Esophagus muscularis mucosa (tissue), 4 donors: Measurements from ENCODE around the gene MRPL24.

Source experiments
- CTCF ChIP-seq, 3 experiments: fragments of 200-600 bp in 2 of 3; fragments of 450-650 bp in 1 of 3; sonication (generic) in 2 of 3; IDR thresholded peaks; one replicate each; pipeline ENCODE4 v1.5.1; 2017 to 2019; ENCODE audit warnings: antibody characterized with exemption in 3 of 3, mild to moderate bottlenecking in 2 of 3, moderate library complexity in 1 of 3
- EP300 ChIP-seq: sonication (generic); formaldehyde crosslinking; IDR thresholded peaks from one replicate; pipeline ENCODE4 v1.6.1; 2017; ENCODE audit warnings: antibody characterized with exemption
- POLR2A ChIP-seq: fragments of 450-650 bp; IDR thresholded peaks from one replicate; pipeline ENCODE4 v1.6.1; 2017; ENCODE audit warnings: antibody characterized with exemption, moderate library complexity, mild to moderate bottlenecking, low read depth
- POLR2AphosphoS5 ChIP-seq, 2 donors: sonication (generic); formaldehyde crosslinking; IDR thresholded peaks; one replicate each; pipeline ENCODE4 v1.6.1; 2017; ENCODE audit warnings: antibody characterized with exemption in 2 of 2

GRCh38 chr1:156696755-156697154, 44.1 kb downstream of the MRPL24 start:
- TF ChIP-seq CTCF (IDR thresholded peaks at IDR 0.05) (no peak), POLR2A (no peak), EP300 (no peak), POLR2AphosphoS5 (IDR thresholded peaks at IDR 0.05) (no peak)
